ENCODE data around the gene DNAH10.
A peak's percentile ranks its signal among the peaks of the same experiment; 100 is the strongest.

DNAH10 gene

DNA sequence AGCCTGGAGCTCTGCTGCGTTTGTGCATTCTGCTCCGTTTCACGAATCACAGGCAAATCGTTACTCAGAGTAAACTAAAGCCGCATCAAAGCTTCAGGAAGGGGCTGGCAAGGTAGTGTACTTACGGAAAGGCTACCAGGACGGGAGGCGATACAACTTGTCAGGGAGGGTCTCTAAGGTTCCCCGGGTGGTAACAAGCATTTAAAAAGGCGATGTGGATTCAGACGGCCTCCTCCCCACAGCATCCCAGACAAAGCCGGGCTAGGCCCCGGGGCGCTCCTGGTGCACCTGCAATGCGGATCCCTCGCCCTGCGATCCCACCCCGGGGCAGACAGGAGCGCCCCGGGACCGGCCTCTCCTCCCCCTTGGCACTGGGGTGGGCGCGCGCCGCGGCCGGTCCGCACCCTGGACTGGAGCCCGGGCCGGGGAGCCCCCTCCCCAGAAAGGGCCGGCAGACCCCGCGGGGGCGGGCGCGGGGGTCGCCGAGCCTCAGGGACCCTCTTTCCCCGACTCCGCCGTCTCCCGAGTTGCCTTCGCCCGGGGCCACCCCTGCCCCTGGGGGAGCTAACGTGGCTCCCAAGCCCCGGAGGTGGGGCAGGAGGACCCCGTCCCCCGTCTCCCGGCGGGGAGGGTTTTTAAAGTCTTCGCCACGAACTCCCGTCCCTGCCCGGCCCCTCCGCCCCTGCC lies 209.8 kb downstream of the DNAH10 start:
- CTCF ChIA-PET, result interaction anchor here (1.0 to 1.5 kb wide), 2 partner anchors 23 to 61 kb away, joined by 3 to 4 read pairs; no protein-coding TSS in a partner anchor
- TF ChIP-seq, protein P1, sequence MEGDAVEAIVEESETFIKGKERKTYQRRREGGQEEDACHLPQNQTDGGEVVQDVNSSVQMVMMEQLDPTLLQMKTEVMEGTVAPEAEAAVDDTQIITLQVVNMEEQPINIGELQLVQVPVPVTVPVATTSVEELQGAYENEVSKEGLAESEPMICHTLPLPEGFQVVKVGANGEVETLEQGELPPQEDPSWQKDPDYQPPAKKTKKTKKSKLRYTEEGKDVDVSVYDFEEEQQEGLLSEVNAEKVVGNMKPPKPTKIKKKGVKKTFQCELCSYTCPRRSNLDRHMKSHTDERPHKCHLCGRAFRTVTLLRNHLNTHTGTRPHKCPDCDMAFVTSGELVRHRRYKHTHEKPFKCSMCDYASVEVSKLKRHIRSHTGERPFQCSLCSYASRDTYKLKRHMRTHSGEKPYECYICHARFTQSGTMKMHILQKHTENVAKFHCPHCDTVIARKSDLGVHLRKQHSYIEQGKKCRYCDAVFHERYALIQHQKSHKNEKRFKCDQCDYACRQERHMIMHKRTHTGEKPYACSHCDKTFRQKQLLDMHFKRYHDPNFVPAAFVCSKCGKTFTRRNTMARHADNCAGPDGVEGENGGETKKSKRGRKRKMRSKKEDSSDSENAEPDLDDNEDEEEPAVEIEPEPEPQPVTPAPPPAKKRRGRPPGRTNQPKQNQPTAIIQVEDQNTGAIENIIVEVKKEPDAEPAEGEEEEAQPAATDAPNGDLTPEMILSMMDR (IDR thresholded peaks at IDR 0.05; ENCODE audit: insufficient read depth, low read length, missing control alignments), result no peak
- no peak for DNase-seq (ENCODE audit: low read depth, low spot score)
- POLR2A ChIA-PET, result interaction anchor here (1.2 kb wide), 1 partner anchor 9 kb away, joined by 3 read pairs; no protein-coding TSS in a partner anchor
- peak overlapping the region; percentile 75 for H3K4me3 ChIP-seq (ENCODE audit: low read depth, low read length)

DNA sequence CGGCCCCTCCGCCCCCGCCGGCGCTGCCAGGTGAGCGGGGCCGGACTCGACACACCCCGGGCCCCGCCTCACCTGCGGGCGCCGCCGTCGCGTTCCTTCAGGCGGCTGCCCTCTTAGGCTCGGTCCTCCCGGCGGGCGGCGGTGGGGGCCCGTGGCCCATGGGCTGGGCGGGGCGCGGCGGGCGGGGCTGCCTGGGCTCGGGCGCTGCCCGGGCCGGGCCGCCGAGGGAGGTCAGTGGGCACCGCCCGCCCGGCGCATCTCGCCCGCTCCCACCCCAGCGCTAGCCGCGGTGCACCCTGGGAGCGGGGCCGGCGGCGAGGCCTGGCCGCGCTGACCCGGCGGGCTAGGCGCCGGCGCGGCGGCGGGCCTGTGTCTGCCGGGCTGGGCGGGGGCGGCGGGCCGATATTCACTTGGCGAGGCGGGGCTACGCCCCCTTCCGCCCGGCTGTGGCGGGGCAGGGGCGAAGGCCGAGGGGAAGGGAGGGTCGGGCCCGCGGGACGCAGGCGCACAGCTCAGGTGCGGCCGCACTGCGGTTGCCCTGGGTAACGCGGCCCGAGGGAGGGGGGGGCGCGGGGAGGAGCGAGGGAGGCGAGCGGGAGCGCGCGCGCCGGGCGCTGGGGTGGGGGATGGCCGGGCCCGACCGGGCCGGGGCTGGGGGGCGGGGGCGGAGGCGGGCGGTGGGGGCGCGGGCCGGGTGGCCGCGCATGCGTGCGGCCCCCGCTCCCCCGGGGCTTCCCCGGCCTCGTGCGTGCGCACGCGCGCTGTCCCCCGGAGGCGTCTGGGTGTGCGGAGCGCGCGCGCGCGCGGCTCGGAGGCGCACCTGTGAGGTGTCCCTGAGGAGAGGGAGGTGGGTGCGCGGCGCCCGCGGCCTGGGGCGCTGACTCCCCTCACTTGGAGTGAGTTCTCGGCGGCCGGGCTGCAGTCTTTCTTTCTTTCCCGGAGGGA lies 210.6 kb downstream of the DNAH10 start, which contains the start of the genes CCDC92 and ZNF664:
CCDC92 (minus strand) TSS at position 375 of the 945 bp plus-strand sequence. CDS start 28,526 bp downstream, outside the sequence.
ZNF664 (plus strand) TSS at position 759 of the 945 bp plus-strand sequence. CDS start 38,930 bp downstream, outside the sequence.
- TF ChIP-seq, protein P1 (IDR thresholded peaks at IDR 0.05; ENCODE audit: insufficient read depth, low read length, missing control alignments), result peak; percentile 64
- CTCF ChIA-PET, result interaction anchor here (1.1 to 1.5 kb wide), 2 partner anchors 14 to 23 kb away, joined by 3 read pairs; no protein-coding TSS in a partner anchor
- peak within 1 kb of the TSS; percentile 75 for H3K4me3 ChIP-seq (ENCODE audit: low read depth, low read length)
- POLR2A ChIA-PET, result interaction anchor here (0.6 to 1.2 kb wide), 3 partner anchors 10 to 30 kb away, joined by 3 to 5 read pairs (median 3); no protein-coding TSS in a partner anchor
- DNase-seq (ENCODE audit: low read depth, low spot score), result no peak

DNA sequence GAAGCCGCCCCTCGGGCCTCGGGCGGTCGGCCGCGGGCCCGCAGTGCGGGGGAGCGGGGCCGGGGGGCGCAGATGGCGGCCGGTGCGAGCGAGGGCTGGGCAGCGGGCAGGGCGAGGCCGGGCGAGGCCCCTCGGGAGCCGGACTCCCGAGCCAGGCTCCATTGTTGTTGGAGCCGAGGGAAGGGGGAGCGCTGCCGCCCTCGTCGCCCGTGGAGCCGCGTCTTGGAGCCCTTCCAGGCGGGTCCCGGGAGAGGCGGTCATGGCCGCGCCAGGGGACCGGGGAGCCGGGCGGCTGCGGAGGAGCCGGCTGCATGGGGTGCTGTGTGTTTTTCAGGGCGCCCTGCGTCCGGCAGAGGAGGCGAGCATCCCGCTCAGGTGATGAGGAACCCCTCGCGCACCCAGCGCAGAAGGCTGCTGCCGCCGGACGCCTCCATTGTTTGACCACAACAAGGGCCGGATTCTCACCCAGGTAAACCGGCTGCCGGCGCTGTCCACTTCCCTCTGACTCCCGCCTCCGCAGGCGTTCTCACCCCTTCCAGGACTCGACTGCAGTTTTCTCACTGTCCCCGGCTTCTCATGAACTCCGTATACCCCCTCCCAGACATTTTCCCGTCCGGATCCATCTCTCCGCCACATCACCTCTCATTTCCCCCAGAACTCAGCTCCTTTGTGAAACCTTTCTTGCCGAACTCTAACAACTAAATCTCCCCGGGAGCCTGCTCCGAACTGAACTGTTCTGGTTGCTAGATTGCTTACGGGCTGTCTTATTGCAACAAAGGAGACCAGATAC lies 211.6 kb downstream of the DNAH10 start:
- ChIA-PET CTCF (interaction anchor here (0.8 to 1.1 kb wide), 3 partner anchors 11 to 58 kb away, joined by 3 to 7 read pairs (median 3); no protein-coding TSS in a partner anchor), POLR2A (no interaction called here)
- H3K4me3 ChIP-seq (ENCODE audit: low read depth, low read length), result peak overlapping the region; percentile 75
- no peak for DNase-seq (ENCODE audit: low read depth, low spot score)
- TF ChIP-seq, protein P1 (IDR thresholded peaks at IDR 0.05; ENCODE audit: insufficient read depth, low read length, missing control alignments), result no peak

DNA sequence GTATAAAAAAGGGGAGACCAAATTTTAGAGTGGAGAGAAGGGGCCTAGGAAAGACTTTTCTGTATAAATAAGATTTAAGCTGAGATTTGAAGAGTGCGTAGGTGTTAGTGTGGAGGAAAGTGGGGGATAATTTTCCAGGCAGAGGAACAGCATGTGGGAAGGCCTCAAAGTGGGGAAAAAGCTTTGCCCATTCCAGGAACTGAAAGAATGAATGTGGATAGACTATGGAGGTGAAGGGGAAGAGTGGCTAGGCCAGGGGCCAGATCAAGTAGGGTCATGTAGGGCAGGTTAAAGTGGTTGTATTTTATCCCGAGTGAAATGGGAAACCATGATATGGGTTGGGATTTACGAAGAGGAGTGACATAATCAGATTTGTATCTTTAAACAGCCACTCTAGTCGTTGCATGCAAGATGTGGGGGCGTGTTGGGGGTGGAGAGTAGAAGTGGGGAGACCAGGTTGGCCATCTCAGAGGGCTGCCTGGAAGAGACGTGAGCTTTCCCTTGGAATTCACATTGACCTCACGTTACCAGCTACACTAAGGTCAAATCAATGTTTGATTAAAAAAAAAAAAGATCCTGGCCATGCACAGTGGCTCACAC lies 214.2 kb downstream of the DNAH10 start:
- H3K4me3 ChIP-seq (ENCODE audit: low read depth, low read length), result no peak overlapping the region
- TF ChIP-seq, protein P1 (IDR thresholded peaks at IDR 0.05; ENCODE audit: insufficient read depth, low read length, missing control alignments), result no peak
- ChIA-PET POLR2A (no interaction called here), CTCF (interaction anchor here (0.9 to 2.0 kb wide), 5 partner anchors 8 to 176 kb away, joined by 3 to 13 read pairs (median 3); no protein-coding TSS in a partner anchor)
- no peak for DNase-seq (ENCODE audit: low read depth, low spot score)

DNA sequence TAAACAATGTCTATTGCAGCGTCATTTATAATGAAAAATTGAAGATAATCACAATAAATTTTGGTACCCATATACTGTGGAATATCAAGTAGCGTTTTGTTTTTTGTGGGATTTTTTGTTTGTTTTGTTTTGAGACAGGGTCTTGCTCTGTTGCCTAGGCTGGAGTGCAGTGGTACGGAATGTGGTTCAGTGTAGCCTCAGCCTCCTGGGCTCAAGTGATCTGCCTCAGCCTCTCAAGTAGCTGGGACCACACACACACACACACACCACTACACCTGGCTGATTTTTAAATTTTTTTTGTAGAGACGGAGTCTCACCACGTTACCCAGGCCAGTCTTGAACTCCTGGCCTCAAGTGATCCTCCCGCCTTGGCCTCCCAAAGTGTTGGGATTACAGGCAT lies 217.5 kb downstream of the DNAH10 start:
- TF ChIP-seq, protein P1 (IDR thresholded peaks at IDR 0.05; ENCODE audit: insufficient read depth, low read length, missing control alignments), result no peak
- no peak overlapping the region for H3K4me3 ChIP-seq (ENCODE audit: low read depth, low read length)
- POLR2A ChIA-PET, result no interaction called here
- CTCF ChIA-PET, result interaction anchor here (1.5 to 1.7 kb wide), 2 partner anchors 53 to 177 kb away, joined by 3 read pairs; no protein-coding TSS in a partner anchor
- no peak for DNase-seq (ENCODE audit: low read depth, low spot score)
